ENCODE measurements around the gene HLA-DQA2. TPM values are rescaled to one million over a fixed set of nuclear protein-coding genes. Genes with fewer than 3 reads are reported as not detected.
A peak's percentile ranks its signal among the peaks of the same experiment; 100 is the strongest.
"Not testable (repeated sequence)": the region's sequence is repeated elsewhere in the genome, so short reads cannot be mapped to it uniquely, and the experiment has no call there.

Gene HLA-DQA2
- total RNA-seq (2014; rRNA removed; shearing (Covaris generic)): not detected in 2 replicates

- DNase-seq (ENCODE audit: low read depth): no peak
Observed at GRCh38 chr6:32741031-32741960, at the start of gene HLA-DQA2. TSS of gene HLA-DQA2 (plus strand) at chr6:32741391. CDS start at chr6:32741444, 53 bp downstream.

GRCh38 chr6:32692019-32692418, 49.2 kb upstream of the HLA-DQA2 start:
- peak; percentile 17 for DNase-seq (ENCODE audit: low read depth)

GRCh38 chr6:32697031-32697430, 44.2 kb upstream of the HLA-DQA2 start:
- DNase-seq (ENCODE audit: low read depth): no peak

GRCh38 chr6:32700391-32701040, 40.7 kb upstream of the HLA-DQA2 start:
- peak; percentile 65 for DNase-seq (ENCODE audit: low read depth)

- no peak for DNase-seq (ENCODE audit: low read depth)
Observed at GRCh38 chr6:32703347-32703746, 37.8 kb upstream of the HLA-DQA2 start.

- not testable (repeated sequence) for DNase-seq (ENCODE audit: low read depth)
Observed at GRCh38 chr6:32705164-32705563, 36.0 kb upstream of the HLA-DQA2 start.

- no peak for DNase-seq (ENCODE audit: low read depth)
Observed at GRCh38 chr6:32709625-32710024, 31.6 kb upstream of the HLA-DQA2 start.

GRCh38 chr6:32713241-32713640, 27.9 kb upstream of the HLA-DQA2 start:
- DNase-seq (ENCODE audit: low read depth): no peak

- DNase-seq (ENCODE audit: low read depth): no peak
Observed at GRCh38 chr6:32716396-32716795, 24.8 kb upstream of the HLA-DQA2 start.

- no peak for DNase-seq (ENCODE audit: low read depth)
Observed at GRCh38 chr6:32718879-32719278, 22.3 kb upstream of the HLA-DQA2 start.

GRCh38 chr6:32738126-32738525, 3.1 kb upstream of the HLA-DQA2 start:
- DNase-seq (ENCODE audit: low read depth): no peak

GRCh38 chr6:32742374-32742773, 1.2 kb downstream of the HLA-DQA2 start:
- no peak for DNase-seq (ENCODE audit: low read depth)

GRCh38 chr6:32744776-32745175, 3.6 kb downstream of the HLA-DQA2 start:
- no peak for DNase-seq (ENCODE audit: low read depth)

- not testable (repeated sequence) for DNase-seq (ENCODE audit: low read depth)
Observed at GRCh38 chr6:32745649-32746048, 4.5 kb downstream of the HLA-DQA2 start.

GRCh38 chr6:32752580-32752979, 11.4 kb downstream of the HLA-DQA2 start:
- peak; percentile 85 for DNase-seq (ENCODE audit: low read depth)

GRCh38 chr6:32759669-32760068, 18.5 kb downstream of the HLA-DQA2 start:
- DNase-seq (ENCODE audit: low read depth): no peak

- no peak for DNase-seq (ENCODE audit: low read depth)
Observed at GRCh38 chr6:32761072-32761471, 19.9 kb downstream of the HLA-DQA2 start.

GRCh38 chr6:32761548-32761947, 20.4 kb downstream of the HLA-DQA2 start:
- DNase-seq (ENCODE audit: low read depth): no peak

GRCh38 chr6:32763421-32763820, 22.2 kb downstream of the HLA-DQA2 start, which contains the start of gene HLA-DQB2:
TSS of gene HLA-DQB2 (minus strand) at chr6:32763532. CDS start at chr6:32763470, 62 bp downstream.
- no peak for DNase-seq (ENCODE audit: low read depth)

- DNase-seq (ENCODE audit: low read depth): no peak
Observed at GRCh38 chr6:32764048-32764447, 22.9 kb downstream of the HLA-DQA2 start.

- no peak for DNase-seq (ENCODE audit: low read depth)
Observed at GRCh38 chr6:32772656-32773055, 31.5 kb downstream of the HLA-DQA2 start.

GRCh38 chr6:32774426-32774825, 33.2 kb downstream of the HLA-DQA2 start:
- no peak for DNase-seq (ENCODE audit: low read depth)

- DNase-seq (ENCODE audit: low read depth): no peak
Observed at GRCh38 chr6:32775071-32775470, 33.9 kb downstream of the HLA-DQA2 start.

Measured in M059J (cell line).